ENCODE results near the gene RBKS.

DNA sequence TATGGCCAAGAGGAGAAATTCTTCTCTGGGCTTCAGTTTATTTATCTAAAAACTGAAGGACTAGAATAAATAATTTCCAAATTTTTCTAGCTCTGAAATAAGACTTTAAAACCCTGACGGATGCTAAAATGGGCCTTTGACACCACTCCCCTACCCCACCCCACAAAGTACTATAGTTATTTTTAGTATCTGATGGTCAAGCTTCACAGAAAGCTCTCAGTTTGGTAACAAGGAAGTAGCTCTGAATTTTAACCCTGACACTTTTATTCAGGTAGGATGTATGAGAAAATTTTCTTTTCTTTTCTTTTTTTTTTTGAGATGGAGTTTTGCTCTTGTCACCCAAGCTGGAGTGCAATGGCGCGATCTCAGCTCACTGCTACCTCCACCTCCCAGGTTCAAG lies 2.4 kb downstream of the RBKS start:
- TF ChIP-seq CTCF (IDR thresholded peaks at IDR 0.05; ENCODE audit: insufficient read depth, low read depth, low read length) (no peak), EZH2 (IDR thresholded peaks at IDR 0.05; ENCODE audit: insufficient read depth, low read length) (no peak)

Measured in astrocyte (in vitro differentiated cells and primary cell).